H1 (cell line): ENCODE results near the gene CEP85L. TPM values are rescaled to one million over a fixed set of nuclear protein-coding genes. Genes with fewer than 3 reads are reported as not detected.

Experiments
- CTCF ChIA-PET: fragments of 300-600 bp; sonication (Branson Sonifier 250); formaldehyde crosslinking; loops from one replicate; lab custom pipeline; 2021; ENCODE audit not compliant: partially characterized antibody; lab: Charles Lee
- POLR2A ChIA-PET: fragments of 300-600 bp; sonication (Branson Sonifier 250); formaldehyde crosslinking; loops from one replicate; lab custom pipeline; 2021; ENCODE audit warnings: inconsistent platforms; ENCODE audit not compliant: partially characterized antibody; lab: Charles Lee
- DNase-seq, 2 experiments: peaks; one replicate each; pipeline versions ENCODE4 v3.0.0 to v3.0.0-alpha.2; 2010 to 2022; ENCODE audit warnings: low spot score in 2 of 2, low read depth in 1 of 2, mixed read lengths in 1 of 2
- FAIRE-seq: peaks from 2 replicates; lab custom pipeline; 2011; peaks lifted over from hg19 to GRCh38; lab: Jason Lieb, UNC
- H2AFZ ChIP-seq: 2 replicates; pipeline ENCODE4 v1.8.1; 2012; ENCODE audit warnings: low read length, inconsistent platforms
- H2AK5ac ChIP-seq: 2 replicates; pipeline ENCODE4 v1.6.1; 2013; ENCODE audit warnings: low read depth, low read length
- H2BK120ac ChIP-seq: replicated peaks from 2 replicates; pipeline ENCODE3; 2013; ENCODE audit warnings: low read depth, low read length, inconsistent platforms
- H2BK12ac ChIP-seq: 2 replicates; pipeline ENCODE4 v1.6.1; 2013; ENCODE audit warnings: low read depth, low read length
- H2BK15ac ChIP-seq: 2 replicates; pipeline ENCODE4 v1.6.1; 2013; ENCODE audit warnings: low read length
- H2BK20ac ChIP-seq: 2 replicates; pipeline ENCODE4 v1.6.1; 2013; ENCODE audit warnings: low read length
- H2BK5ac ChIP-seq: 2 replicates; pipeline ENCODE4 v1.6.1; 2013; ENCODE audit warnings: low read depth, low read length
- H3K14ac ChIP-seq: 2 replicates; pipeline ENCODE4 v1.6.1; 2013; ENCODE audit warnings: inconsistent platforms; ENCODE audit not compliant: insufficient read length
- H3K18ac ChIP-seq: 2 replicates; pipeline ENCODE4 v1.6.1; 2013; ENCODE audit warnings: low read length; ENCODE audit errors: extremely low read depth
- H3K23ac ChIP-seq: 2 replicates; pipeline ENCODE4 v1.6.1; 2013; ENCODE audit warnings: inconsistent platforms; ENCODE audit not compliant: insufficient read length
- H3K23me2 ChIP-seq: 2 replicates; pipeline ENCODE4 v1.6.1; 2013; ENCODE audit warnings: low read depth, low read length
- H3K27ac ChIP-seq: 2 replicates; pipeline ENCODE4 v1.6.1; 2011; ENCODE audit warnings: low read depth, low read length, inconsistent platforms
- H3K27me3 ChIP-seq, 4 experiments: replicated peaks in 1 of 4; 1 replicate in 1 of 4; 2 replicates in 3 of 4; pipeline versions ENCODE4 v1.6.1 to v1.8.1; 2011 to 2013; ENCODE audit warnings: low read length in 3 of 4, mild to moderate bottlenecking in 3 of 4, inconsistent platforms in 2 of 4, mixed read lengths in 2 of 4, moderate library complexity in 1 of 4; ENCODE audit not compliant: control insufficient read depth in 3 of 4, insufficient read depth in 3 of 4; ENCODE audit errors: extremely low read depth in 1 of 4
- H3K36me3 ChIP-seq, 4 experiments: 2 replicates each; pipeline versions ENCODE4 v1.6.1 to v1.8.1; 2011 to 2013; ENCODE audit warnings: mild to moderate bottlenecking in 4 of 4, low read length in 3 of 4, moderate library complexity in 2 of 4, control low read depth in 1 of 4, inconsistent platforms in 1 of 4; ENCODE audit not compliant: insufficient read depth in 4 of 4, control insufficient read depth in 2 of 4
- H3K4ac ChIP-seq: replicated peaks from 2 replicates; pipeline ENCODE3; 2013; ENCODE audit warnings: low read length, low read depth, mixed read lengths, inconsistent platforms; ENCODE audit not compliant: insufficient read length
- H3K4me1 ChIP-seq, 4 experiments: replicated peaks in 1 of 4; 1 replicate in 1 of 4; 2 replicates in 3 of 4; pipeline versions ENCODE4 v1.6.1 to v1.8.1; 2011 to 2013; ENCODE audit warnings: low read length in 3 of 4, inconsistent platforms in 2 of 4, mixed read lengths in 1 of 4; ENCODE audit not compliant: insufficient read depth in 4 of 4, control insufficient read depth in 3 of 4
- H3K4me2 ChIP-seq, 2 experiments: 2 replicates each; pipeline versions ENCODE4 v1.6.1 to v1.8.1; 2011 to 2013; ENCODE audit warnings: low read depth in 2 of 2, low read length in 2 of 2, control low read depth in 1 of 2, inconsistent platforms in 1 of 2, mild to moderate bottlenecking in 1 of 2; ENCODE audit not compliant: insufficient read depth in 1 of 2
- H3K4me3 ChIP-seq, 4 experiments: fragments of 200-600, 300-600 bp in 1 of 4; sonication (generic), shearing (Covaris generic), sonication (Bioruptor Twin) in 1 of 4; 2 replicates each; pipeline versions ENCODE4 v1.5.1 to v1.8.1; 2011 to 2016; ENCODE audit warnings: low read length in 4 of 4, low read depth in 3 of 4, control low read depth in 2 of 4, inconsistent platforms in 2 of 4, mild to moderate bottlenecking in 2 of 4, mixed read lengths in 1 of 4, moderate library complexity in 1 of 4; ENCODE audit not compliant: insufficient read depth in 2 of 4; ENCODE audit errors: extremely low read depth in 1 of 4
- H3K56ac ChIP-seq: replicated peaks from 2 replicates; pipeline ENCODE3; 2013; ENCODE audit warnings: low read depth, mild to moderate bottlenecking, mixed read lengths, low read length, inconsistent platforms; ENCODE audit not compliant: insufficient read length
- H3K79me1 ChIP-seq: 2 replicates; pipeline ENCODE4 v1.6.1; 2013; ENCODE audit warnings: low read depth, low read length, control low read depth
- H3K79me2 ChIP-seq, 2 experiments: 2 replicates each; pipeline versions ENCODE4 v1.6.1 to v1.8.1; 2012 to 2013; ENCODE audit warnings: low read length in 2 of 2, mild to moderate bottlenecking in 2 of 2, inconsistent platforms in 1 of 2; ENCODE audit not compliant: insufficient read depth in 2 of 2, control insufficient read depth in 1 of 2
- H3K9ac ChIP-seq, 4 experiments: replicated peaks in 1 of 4; 1 replicate in 1 of 4; 2 replicates in 3 of 4; pipeline versions ENCODE4 v1.6.1 to v1.8.1; 2011 to 2013; ENCODE audit warnings: low read depth in 3 of 4, low read length in 3 of 4, control low read depth in 2 of 4, mild to moderate bottlenecking in 2 of 4, moderate library complexity in 2 of 4, inconsistent platforms in 1 of 4; ENCODE audit errors: extremely low read depth in 1 of 4
- H3K9me3 ChIP-seq, 2 experiments: 2 replicates each; pipeline versions ENCODE4 v1.6.1 to v1.8.1; 2012 to 2013; ENCODE audit warnings: mild to moderate bottlenecking in 2 of 2, moderate library complexity in 2 of 2, control low read depth in 1 of 2, inconsistent platforms in 1 of 2, low read depth in 1 of 2, low read length in 1 of 2, mixed read lengths in 1 of 2; ENCODE audit not compliant: insufficient read depth in 2 of 2
- H4K20me1 ChIP-seq, 2 experiments: replicated peaks in 1 of 2; 2 replicates each; pipeline versions ENCODE3 to v1.8.1; 2011 to 2013; ENCODE audit warnings: inconsistent platforms in 2 of 2, low read length in 2 of 2, mild to moderate bottlenecking in 1 of 2; ENCODE audit not compliant: insufficient read depth in 2 of 2, control insufficient read depth in 1 of 2
- H4K5ac ChIP-seq: 2 replicates; pipeline ENCODE4 v1.6.1; 2013; ENCODE audit warnings: low read length, low read depth, mixed read lengths, inconsistent platforms; ENCODE audit not compliant: insufficient read length
- H4K8ac ChIP-seq: 2 replicates; pipeline ENCODE4 v1.8.0; 2013; ENCODE audit warnings: mild to moderate bottlenecking, moderate library complexity, low read length, inconsistent platforms; ENCODE audit not compliant: insufficient read depth; ENCODE audit errors: extremely low read depth
- H4K91ac ChIP-seq: replicated peaks from 2 replicates; pipeline ENCODE3; 2013; ENCODE audit warnings: low read length, mixed read lengths, inconsistent platforms; ENCODE audit not compliant: insufficient read length
- CBX8 ChIP-seq: fragments of 300-800, 300-1000 bp; sonication (generic); IDR thresholded peaks from 2 replicates; pipeline ENCODE4 v1.7.1; 2016; ENCODE audit warnings: low read depth, low read length, borderline replicate concordance
- HDAC2 ChIP-seq, 2 experiments: fragments of 300-600 bp in 1 of 2; sonication (generic) in 1 of 2; IDR thresholded peaks; 2 replicates each; pipeline ENCODE4 v1.6.1; 2011 to 2012; ENCODE audit warnings: low read depth in 2 of 2, low read length in 2 of 2, mild to moderate bottlenecking in 2 of 2, moderate library complexity in 2 of 2, borderline replicate concordance in 1 of 2, inconsistent platforms in 1 of 2
- JUN ChIP-seq: IDR thresholded peaks from 2 replicates; pipeline ENCODE4 v1.6.1; 2011; ENCODE audit warnings: low read depth, mild to moderate bottlenecking, improper control_type of control experiment, low read length
- JUND ChIP-seq: IDR thresholded peaks from 2 replicates; pipeline ENCODE4 v1.6.1; 2011; ENCODE audit warnings: mild to moderate bottlenecking, improper control_type of control experiment, low read length
- POLR2AphosphoS5 ChIP-seq: IDR thresholded peaks from 2 replicates; pipeline ENCODE4 v1.6.1; 2011; ENCODE audit warnings: low read depth, low read length
- POU5F1 ChIP-seq: IDR thresholded peaks from 2 replicates; pipeline ENCODE4 v1.6.1; 2011; ENCODE audit warnings: low read depth, mild to moderate bottlenecking, low read length, moderate library complexity
- RNF2 ChIP-seq: fragments of 200-900, 300-1000 bp; sonication (generic); IDR thresholded peaks from 2 replicates; pipeline ENCODE4 v1.7.1; 2016; ENCODE audit warnings: borderline replicate concordance, low read depth, mild to moderate bottlenecking, antibody characterized with exemption, low read length; ENCODE audit not compliant: poor library complexity, severe bottlenecking; ENCODE audit errors: missing control alignments
- SIN3A ChIP-seq, 2 experiments: IDR thresholded peaks in 1 of 2; conservative IDR thresholded peaks in 1 of 2; 2 replicates each; pipeline ENCODE4 v1.6.1; 2011 to 2012; ENCODE audit warnings: low read length in 2 of 2, improper control_type of control experiment in 1 of 2, low read depth in 1 of 2, mild to moderate bottlenecking in 1 of 2
- SIX5 ChIP-seq: IDR thresholded peaks from 2 replicates; pipeline ENCODE4 v1.6.1; 2011; ENCODE audit warnings: mild to moderate bottlenecking, low read depth, low read length
- SP1 ChIP-seq: IDR thresholded peaks from 2 replicates; pipeline ENCODE4 v1.6.1; 2011; ENCODE audit warnings: low read depth, low read length
- SP2 ChIP-seq: IDR thresholded peaks from 2 replicates; pipeline ENCODE4 v1.6.1; 2012; ENCODE audit warnings: mild to moderate bottlenecking, low read length, inconsistent platforms
- ZNF274 ChIP-seq: IDR thresholded peaks from 2 replicates; pipeline ENCODE4 v1.7.0; 2012; ENCODE audit warnings: low read length, borderline replicate concordance; ENCODE audit errors: extremely low read depth
- WGBS, 2 experiments: shearing (Covaris generic) in 1 of 2; methylation state at CpG; one replicate each; pipeline versions ENCODE4 v1.1.6 to v1.1.7; 2013 to 2015; ENCODE audit warnings: low lambda C conversion rate in 2 of 2, mixed read lengths in 2 of 2, inconsistent platforms in 1 of 2, low coverage in 1 of 2, missing lambda C conversion rate in 1 of 2; ENCODE audit not compliant: insufficient replicate concordance in 2 of 2, insufficient coverage in 1 of 2, insufficient read length in 1 of 2; ENCODE audit errors: extremely low coverage in 1 of 2, missing lambda C conversion rate in 1 of 2; 5-methylcytosine and 5-hydroxymethylcytosine counted together
- polyA plus RNA-seq, 7 experiments: library from polyadenylated mRNA; depleted of rRNA in 3 of 7; stranded (reverse) in 5 of 7; unstranded in 2 of 7; fragments of >200 nt in 5 of 7; fragments of 200-250 nt in 2 of 7; gene quantifications; 1 replicate in 5 of 7; 2 replicates in 1 of 7; 4 replicates in 1 of 7; pipeline versions ENCODE4 v1.2.1 to v1.2.3, GENCODE V29; 2011 to 2013; ENCODE audit warnings: missing spikeins in 2 of 7, mixed read lengths in 2 of 7
- total RNA-seq: library from RNA; stranded (reverse); fragmentation: NEBNext Ultra II Directional; extraction: Animal tissue kit (Norgen Biotek cat#: 25700); gene quantifications from 2 replicates; pipeline ENCODE4 v1.2.1, GENCODE V29; 2021
- TF ChIP-seq, protein P1 (sequence below): IDR thresholded peaks from 2 replicates; pipeline ENCODE4 v1.6.1; 2011; ENCODE audit warnings: low read length, improper control_type of control experiment

CEP85L gene
- total and polyA plus RNA-seq, 2 of the 8 experiments (the other 6 are each of a cell fraction or from before 2014, with no cell fraction given), result 3.2 to 27.6 TPM

DNA sequence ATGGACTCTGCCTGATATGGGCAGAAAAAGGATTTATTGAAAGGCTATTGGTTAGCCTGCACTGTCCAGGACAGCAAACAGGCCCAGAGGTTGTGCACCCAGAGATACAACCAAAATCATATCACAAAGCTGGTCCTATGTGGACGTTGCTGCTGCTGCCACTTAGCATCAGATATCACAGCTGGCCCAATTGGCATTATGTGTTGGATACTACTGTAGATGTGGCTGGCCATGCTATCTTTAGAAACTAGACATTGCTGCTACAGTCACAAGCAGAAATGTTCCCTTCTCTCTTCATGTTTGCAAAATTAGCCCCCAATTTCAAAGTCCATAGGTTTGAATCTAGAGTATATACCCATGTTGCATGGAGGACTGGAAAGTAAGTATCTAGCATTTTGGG is 42.2 kb upstream of the CEP85L start:
- H2BK5ac ChIP-seq, result no peak overlapping the region
- no peak overlapping the region for H4K91ac ChIP-seq
- POLR2A ChIA-PET, result no interaction called here
- no peak overlapping the region for H3K9ac ChIP-seq
- CTCF ChIA-PET, result interaction anchor here (1.3 kb wide), 1 partner anchor 94 kb away, joined by 3 read pairs; no protein-coding TSS in a partner anchor
- no peak overlapping the region for H2BK120ac ChIP-seq
- H3K36me3 ChIP-seq, result no peaks in the 10 kb centered on the region
- no peak overlapping the region for H3K18ac ChIP-seq
- WGBS, 2 experiments, result 91% methylated on average over 1 of the region's 1 CpG; no CpG with 5 or more reads in 1 of the 2 experiments
- H3K23ac ChIP-seq, result no peak overlapping the region
- no peak overlapping the region for H2AK5ac ChIP-seq
- H3K27ac ChIP-seq, result no peak overlapping the region
- H3K4me2 ChIP-seq, result no peak overlapping the region
- H3K14ac ChIP-seq, result no peak overlapping the region
- no peak overlapping the region for H2BK20ac ChIP-seq
- no peaks in the 10 kb centered on the region for H3K79me1 ChIP-seq
- no peaks in the 10 kb centered on the region; a peak in 1 of 7 replicates for H3K27me3 ChIP-seq
- H2AFZ ChIP-seq, result no peak overlapping the region
- H3K79me2 ChIP-seq, result no peaks in the 10 kb centered on the region
- no peak overlapping the region for H2BK12ac ChIP-seq
- H3K4me3 ChIP-seq, result no peak overlapping the region
- DNase-seq (no peak), FAIRE-seq (no peak)
- H4K5ac ChIP-seq, result no peak overlapping the region
- no peak overlapping the region for H2BK15ac ChIP-seq
- H3K9me3 ChIP-seq, result no peaks in the 10 kb centered on the region
- TF ChIP-seq SIX5 (no peak), RNF2 (no peak), HDAC2 (IDR thresholded peaks at IDR 0.05; ENCODE audit: borderline replicate concordance in 1 of 2, low read depth in 2 of 2, low read length in 2 of 2) (no peak), POU5F1 (no peak), JUN (no peak), JUND (no peak), POLR2AphosphoS5 (no peak), ZNF274 (no peak), CBX8 (no peak), SP2 (no peak), SP1 (no peak), SIN3A (conservative IDR thresholded peaks at IDR 0.05 in 1 of 2, IDR thresholded peaks at IDR 0.05 in 1 of 2; ENCODE audit: low read depth in 1 of 2, low read length in 2 of 2) (no peak)
- TF ChIP-seq, protein P1, sequence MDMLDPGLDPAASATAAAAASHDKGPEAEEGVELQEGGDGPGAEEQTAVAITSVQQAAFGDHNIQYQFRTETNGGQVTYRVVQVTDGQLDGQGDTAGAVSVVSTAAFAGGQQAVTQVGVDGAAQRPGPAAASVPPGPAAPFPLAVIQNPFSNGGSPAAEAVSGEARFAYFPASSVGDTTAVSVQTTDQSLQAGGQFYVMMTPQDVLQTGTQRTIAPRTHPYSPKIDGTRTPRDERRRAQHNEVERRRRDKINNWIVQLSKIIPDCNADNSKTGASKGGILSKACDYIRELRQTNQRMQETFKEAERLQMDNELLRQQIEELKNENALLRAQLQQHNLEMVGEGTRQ, result no peak
- H3K56ac ChIP-seq, result no peak overlapping the region
- H3K4ac ChIP-seq, result no peak overlapping the region
- H3K4me1 ChIP-seq, result no peaks in the 10 kb centered on the region
- no peaks in the 10 kb centered on the region for H4K20me1 ChIP-seq
- H4K8ac ChIP-seq, result no peak overlapping the region
- no peaks in the 10 kb centered on the region for H3K23me2 ChIP-seq
